Right atrium auricular region (tissue), 2 donors: ENCODE data around the gene CRYBA4. TPM values are rescaled to one million over a fixed set of nuclear protein-coding genes. Genes with fewer than 3 reads are reported as not detected.
A peak's percentile ranks its signal among the peaks of the same experiment; 100 is the strongest.

ENCODE experiments used
- DNase-seq: peaks from one replicate; pipeline ENCODE4 v3.0.0-alpha.2; 2019; ENCODE audit warnings: low spot score
- H3K27ac ChIP-seq, 2 donors: fragments of 200-600 bp; sonication (generic); 1 replicate in 1 of 2; 2 replicates in 1 of 2; pipeline ENCODE4 v1.5.1; 2016 to 2019
- H3K27me3 ChIP-seq, 2 donors: fragments of 200-600 bp; sonication (generic); one replicate each; pipeline versions ENCODE4 v1.5.1 to v1.6.0; 2017 to 2019
- H3K36me3 ChIP-seq: fragments of 200-600 bp; sonication (generic); one replicate; pipeline ENCODE4 v1.5.1; 2016
- H3K4me1 ChIP-seq, 2 donors: fragments of 200-600 bp; sonication (generic); one replicate each; pipeline versions ENCODE4 v1.5.1 to v1.6.0; 2017 to 2019
- H3K4me3 ChIP-seq, 2 donors: fragments of 200-600 bp; sonication (generic); 1 replicate in 1 of 2; 2 replicates in 1 of 2; pipeline ENCODE4 v1.5.1; 2017 to 2019; ENCODE audit warnings: mild to moderate bottlenecking in 1 of 2, moderate library complexity in 1 of 2
- H3K9me3 ChIP-seq, 2 donors: fragments of 200-600 bp; sonication (generic); one replicate each; pipeline ENCODE4 v1.5.1; 2019
- CTCF ChIP-seq, 2 donors: fragments of 200-600 bp; sonication (generic); IDR thresholded peaks; one replicate each; pipeline ENCODE4 v1.5.1; 2019; ENCODE audit warnings: antibody characterized with exemption in 2 of 2
- total RNA-seq, 2 donors: library from RNA; depleted of rRNA; stranded (reverse); fragments of >200 nt; gene quantifications; one replicate each; pipeline ENCODE4 v1.1.0, GENCODE V29; 2016

The CRYBA4 gene
- total RNA-seq = not detected

DNA sequence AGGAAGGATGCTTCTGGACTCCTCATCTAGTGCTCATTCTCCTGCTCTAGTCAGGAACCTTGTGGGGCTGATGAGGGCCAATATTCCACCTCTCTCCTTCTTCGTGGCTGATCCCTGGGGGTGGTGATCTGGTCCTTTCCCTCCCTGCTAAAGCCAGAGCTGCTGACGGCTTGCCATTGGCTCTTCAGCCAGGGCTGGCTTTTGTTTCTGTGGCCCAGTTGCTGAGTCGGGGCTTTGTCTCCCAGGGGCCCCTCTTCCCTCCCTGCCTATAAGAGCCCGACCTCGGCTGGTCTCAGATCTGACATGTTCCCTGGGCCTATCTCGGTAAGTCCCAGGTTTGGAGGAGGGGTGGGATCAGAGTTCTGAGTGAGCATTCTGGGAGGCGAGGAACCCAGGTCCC is at the start of gene CRYBA4:
Gene CRYBA4 (plus strand): TSS at position 301 of the 400 bp plus-strand sequence. CDS start 634 bp downstream, outside the sequence.
- TF ChIP-seq CTCF (IDR thresholded peaks at IDR 0.05) = no peak
- H3K36me3 ChIP-seq = no peaks in the 10 kb centered on the region
- no peak within 1 kb of the TSS for H3K4me3 ChIP-seq
- H3K9me3 ChIP-seq = no peaks in the 10 kb centered on the region
- H3K4me1 ChIP-seq = peaks cover 0 to 8% of the 10 kb centered on the region in 2 donors
- H3K27ac ChIP-seq = no peak within 1 kb of the TSS
- H3K27me3 ChIP-seq = no peaks in the 10 kb centered on the region
- no peak for DNase-seq

- DNase-seq = peak; percentile 79
- no peak for TF ChIP-seq CTCF (IDR thresholded peaks at IDR 0.05)
- H3K4me1 ChIP-seq = peaks cover 0 to 52% of the 10 kb centered on the region in 2 donors
- H3K9me3 ChIP-seq = no peaks in the 10 kb centered on the region
- peak overlapping the region; percentile 3 to 31 for H3K27ac ChIP-seq
- no peaks in the 10 kb centered on the region for H3K36me3 ChIP-seq
- H3K27me3 ChIP-seq = no peaks in the 10 kb centered on the region
- H3K4me3 ChIP-seq = no peak overlapping the region
Measured at GRCh38 chr22:26573026-26573662, 48.6 kb upstream of the CRYBA4 start.

DNA sequence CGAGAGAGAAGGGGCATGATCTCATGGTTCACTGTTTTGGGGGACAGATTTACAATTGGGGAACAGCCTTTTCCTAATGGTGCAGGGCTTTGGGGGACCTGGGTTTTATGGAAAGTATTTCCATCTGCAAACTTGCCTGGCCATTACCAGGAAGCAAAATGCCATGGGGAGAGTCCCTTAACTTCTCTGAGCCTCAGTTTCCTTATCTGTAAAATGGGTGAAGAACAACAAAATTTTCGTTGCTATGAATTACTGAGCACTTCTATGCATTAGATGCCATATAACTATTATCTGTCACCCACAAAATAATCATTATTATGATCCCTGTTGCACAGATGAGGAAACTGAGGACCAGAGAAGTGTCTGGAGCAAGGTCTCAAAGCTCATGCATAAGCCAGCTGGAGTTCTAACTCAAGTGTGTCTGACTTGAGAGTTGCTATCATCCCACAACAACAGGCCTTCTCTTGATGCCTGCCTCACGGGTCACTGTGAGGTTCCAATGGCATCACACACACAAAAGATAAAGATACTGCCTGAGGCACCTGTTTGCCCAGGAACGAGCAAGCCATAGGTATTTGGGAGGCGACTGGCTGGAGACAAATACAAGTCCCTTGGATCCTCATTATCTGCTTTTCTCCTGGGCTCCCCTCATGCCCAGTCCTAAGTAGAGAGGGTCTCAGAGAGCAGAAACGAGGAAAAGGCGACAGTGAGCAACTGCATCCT is 47.6 kb upstream of the CRYBA4 start:
- H3K27me3 ChIP-seq = no peaks in the 10 kb centered on the region
- H3K4me3 ChIP-seq = no peak overlapping the region
- DNase-seq = no peak
- peaks cover 0 to 48% of the 10 kb centered on the region in 2 donors for H3K4me1 ChIP-seq
- peak overlapping the region; percentile 3 to 31 for H3K27ac ChIP-seq
- TF ChIP-seq CTCF (IDR thresholded peaks at IDR 0.05) = no peak
- no peaks in the 10 kb centered on the region for H3K36me3 ChIP-seq
- no peaks in the 10 kb centered on the region for H3K9me3 ChIP-seq

- Histone ChIP-seq H3K36me3 (no peaks in the 10 kb centered on the region), H3K9me3 (no peaks in the 10 kb centered on the region), H3K4me3 (no peak overlapping the region), H3K4me1 (peaks cover 0 to 45% of the 10 kb centered on the region in 2 donors), H3K27me3 (no peaks in the 10 kb centered on the region), H3K27ac (no peak overlapping the region)
- no peak for DNase-seq
- no peak for TF ChIP-seq CTCF (IDR thresholded peaks at IDR 0.05)
Measured at GRCh38 chr22:26576026-26576680, 45.6 kb upstream of the CRYBA4 start.

GRCh38 chr22:26577081-26577480 is 44.7 kb upstream of the CRYBA4 start:
- TF ChIP-seq CTCF (IDR thresholded peaks at IDR 0.05) = no peak
- H3K4me1 ChIP-seq = peaks cover 0 to 47% of the 10 kb centered on the region in 2 donors
- no peaks in the 10 kb centered on the region for H3K27me3 ChIP-seq
- no peak for DNase-seq
- no peak overlapping the region for H3K4me3 ChIP-seq
- peaks cover 4% of the 10 kb centered on the region for H3K36me3 ChIP-seq
- no peak overlapping the region for H3K27ac ChIP-seq
- H3K9me3 ChIP-seq = no peaks in the 10 kb centered on the region
